Measurements from ENCODE around the gene ISX. TPM values are rescaled to one million over a fixed set of nuclear protein-coding genes. Genes with fewer than 3 reads are reported as not detected.

Gene ISX
- polyA plus RNA-seq, 2 donors: not detected

- Histone ChIP-seq H3K4me1 (ENCODE audit: control insufficient read depth in 2 of 2, insufficient read depth in 2 of 2, low read length in 1 of 2) (no peaks in the 10 kb centered on the region), H3K9me3 (ENCODE audit: control insufficient read depth in 2 of 2, insufficient read depth in 1 of 2, low read depth in 1 of 2, low read length in 1 of 2) (no peaks in the 10 kb centered on the region), H3K27me3 (ENCODE audit: control insufficient read depth in 1 of 2, insufficient read depth in 2 of 2, low read length in 2 of 2) (no peaks in the 10 kb centered on the region), H3K4me3 (ENCODE audit: low read depth in 1 of 2, low read length in 2 of 2) (no peak overlapping the region), H3K36me3 (ENCODE audit: control insufficient read depth in 2 of 2, insufficient read depth in 2 of 2, low read length in 1 of 2) (no peaks in the 10 kb centered on the region), H3K27ac (ENCODE audit: low read depth in 2 of 2, low read length in 1 of 2) (no peak overlapping the region)
- WGBS, 2 donors: 76 to 78% methylated on average over 7 of the region's 7 CpGs
These were observed 50.3 kb downstream of the ISX start for GRCh38 chr22:35116269-35116668.

- Histone ChIP-seq H3K27me3 (ENCODE audit: control insufficient read depth in 1 of 2, insufficient read depth in 2 of 2, low read length in 2 of 2) (no peaks in the 10 kb centered on the region), H3K27ac (ENCODE audit: low read depth in 2 of 2, low read length in 1 of 2) (no peak overlapping the region), H3K4me1 (ENCODE audit: control insufficient read depth in 2 of 2, insufficient read depth in 2 of 2, low read length in 1 of 2) (no peaks in the 10 kb centered on the region), H3K4me3 (ENCODE audit: low read depth in 1 of 2, low read length in 2 of 2) (no peak overlapping the region), H3K9me3 (ENCODE audit: control insufficient read depth in 2 of 2, insufficient read depth in 1 of 2, low read depth in 1 of 2, low read length in 1 of 2) (no peaks in the 10 kb centered on the region), H3K36me3 (ENCODE audit: control insufficient read depth in 2 of 2, insufficient read depth in 2 of 2, low read length in 1 of 2) (no peaks in the 10 kb centered on the region)
- WGBS, 2 donors: 59 to 61% methylated on average over 9 of the region's 9 CpGs
These were observed 50.9 kb downstream of the ISX start for GRCh38 chr22:35116817-35117216.

DNA sequence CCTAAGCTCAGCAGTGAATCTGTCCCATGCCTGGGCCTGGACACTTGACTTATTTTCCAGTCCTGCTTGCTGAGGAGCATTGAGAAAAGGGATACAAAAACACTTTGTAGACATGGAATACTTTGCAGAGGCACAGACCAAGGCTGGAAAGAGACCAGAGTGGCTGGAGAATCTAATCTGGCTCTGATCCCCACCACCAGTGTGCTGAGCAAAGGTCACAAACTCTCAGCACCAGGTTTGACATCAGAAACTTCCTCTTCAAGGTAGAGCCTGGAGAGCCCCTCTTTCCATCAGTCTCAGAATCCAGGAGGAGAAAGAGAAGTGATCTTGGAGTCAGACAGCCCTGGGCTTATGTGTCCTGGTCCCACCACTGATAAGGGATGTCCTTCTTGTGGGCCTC lies 53.5 kb downstream of the ISX start:
- no peak overlapping the region for H3K27ac ChIP-seq (ENCODE audit: low read depth in 2 of 2, low read length in 1 of 2)
- H3K27me3 ChIP-seq (ENCODE audit: control insufficient read depth in 1 of 2, insufficient read depth in 2 of 2, low read length in 2 of 2): no peaks in the 10 kb centered on the region
- no peaks in the 10 kb centered on the region for H3K9me3 ChIP-seq (ENCODE audit: control insufficient read depth in 2 of 2, insufficient read depth in 1 of 2, low read depth in 1 of 2, low read length in 1 of 2)
- no peaks in the 10 kb centered on the region for H3K4me1 ChIP-seq (ENCODE audit: control insufficient read depth in 2 of 2, insufficient read depth in 2 of 2, low read length in 1 of 2)
- H3K36me3 ChIP-seq (ENCODE audit: control insufficient read depth in 2 of 2, insufficient read depth in 2 of 2, low read length in 1 of 2): no peaks in the 10 kb centered on the region
- no peak overlapping the region for H3K4me3 ChIP-seq (ENCODE audit: low read depth in 1 of 2, low read length in 2 of 2)

DNA sequence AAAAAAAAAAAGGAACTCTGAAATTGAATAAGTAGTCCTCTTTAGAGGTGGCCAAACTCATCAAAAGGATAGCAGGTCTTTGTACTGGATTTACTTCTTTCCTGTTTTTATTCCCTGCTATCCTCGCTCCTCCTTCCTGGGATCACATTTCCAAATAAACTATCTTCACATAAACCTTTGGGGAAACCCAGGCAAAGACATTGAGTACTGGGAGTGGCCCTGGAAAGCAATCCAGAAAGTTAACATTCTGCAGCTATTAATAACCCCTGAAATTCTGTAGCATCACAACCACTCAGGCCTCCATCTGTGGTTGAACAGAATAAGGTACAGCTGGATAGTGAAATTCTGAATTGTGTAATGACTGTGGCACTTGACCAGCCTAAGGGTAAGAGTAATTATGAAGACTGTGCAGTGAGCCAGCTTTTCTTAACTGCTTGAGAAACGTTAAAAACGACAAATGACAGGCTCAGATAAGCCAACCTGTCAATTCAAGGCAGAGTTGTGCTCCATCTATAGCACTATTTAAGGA lies 58.8 kb downstream of the ISX start:
- H3K36me3 ChIP-seq (ENCODE audit: control insufficient read depth in 2 of 2, insufficient read depth in 2 of 2, low read length in 1 of 2): no peaks in the 10 kb centered on the region
- WGBS, 2 donors: 39 to 47% methylated on average over 3 of the region's 3 CpGs

GRCh38 chr22:35126993-35127392 lies 61.0 kb downstream of the ISX start:
- H3K27ac ChIP-seq (ENCODE audit: low read depth in 2 of 2, low read length in 1 of 2): no peak overlapping the region
- no peaks in the 10 kb centered on the region for H3K4me1 ChIP-seq (ENCODE audit: control insufficient read depth in 2 of 2, insufficient read depth in 2 of 2, low read length in 1 of 2)
- 69 to 74% methylated on average over 8 of the region's 8 CpGs for WGBS, 2 donors
- no peaks in the 10 kb centered on the region for H3K27me3 ChIP-seq (ENCODE audit: control insufficient read depth in 1 of 2, insufficient read depth in 2 of 2, low read length in 2 of 2)
- no peaks in the 10 kb centered on the region for H3K9me3 ChIP-seq (ENCODE audit: control insufficient read depth in 2 of 2, insufficient read depth in 1 of 2, low read depth in 1 of 2, low read length in 1 of 2)
- H3K4me3 ChIP-seq (ENCODE audit: low read depth in 1 of 2, low read length in 2 of 2): no peak overlapping the region
- no peaks in the 10 kb centered on the region for H3K36me3 ChIP-seq (ENCODE audit: control insufficient read depth in 2 of 2, insufficient read depth in 2 of 2, low read length in 1 of 2)

More for the DNA sequence above, 58.8 kb downstream of the ISX start:
- no peak overlapping the region for H3K4me3 ChIP-seq (ENCODE audit: low read depth in 1 of 2, low read length in 2 of 2)
- no peaks in the 10 kb centered on the region for H3K27me3 ChIP-seq (ENCODE audit: control insufficient read depth in 1 of 2, insufficient read depth in 2 of 2, low read length in 2 of 2)
- no peaks in the 10 kb centered on the region for H3K4me1 ChIP-seq (ENCODE audit: control insufficient read depth in 2 of 2, insufficient read depth in 2 of 2, low read length in 1 of 2)
- H3K27ac ChIP-seq (ENCODE audit: low read depth in 2 of 2, low read length in 1 of 2): no peak overlapping the region
- H3K9me3 ChIP-seq (ENCODE audit: control insufficient read depth in 2 of 2, insufficient read depth in 1 of 2, low read depth in 1 of 2, low read length in 1 of 2): no peaks in the 10 kb centered on the region

DNA sequence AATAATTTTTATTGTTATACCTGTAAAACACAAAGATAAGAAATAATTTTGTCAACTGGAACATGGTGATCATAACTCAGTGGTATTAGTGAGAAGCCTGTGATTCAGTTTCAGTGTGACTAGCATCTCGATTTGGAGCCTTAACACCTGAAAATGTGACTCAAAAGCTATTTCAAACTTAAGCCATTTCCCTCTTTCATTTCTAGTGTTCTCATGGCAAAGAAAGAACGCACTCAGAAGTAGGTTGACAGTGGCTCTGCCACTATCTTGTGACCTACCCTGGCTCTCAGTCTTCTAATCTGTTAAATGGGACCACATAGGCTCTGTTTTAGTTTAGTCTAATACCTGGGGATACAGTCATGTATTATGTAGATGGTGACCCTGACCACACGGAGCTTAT lies 62.7 kb downstream of the ISX start:
- WGBS, 2 donors: 74 to 76% methylated on average over 3 of the region's 3 CpGs

GRCh38 chr22:35131525-35132000 lies 65.6 kb downstream of the ISX start:
- no peaks in the 10 kb centered on the region for H3K4me1 ChIP-seq (ENCODE audit: control insufficient read depth in 2 of 2, insufficient read depth in 2 of 2, low read length in 1 of 2)
- H3K9me3 ChIP-seq (ENCODE audit: control insufficient read depth in 2 of 2, insufficient read depth in 1 of 2, low read depth in 1 of 2, low read length in 1 of 2): no peaks in the 10 kb centered on the region
- no peaks in the 10 kb centered on the region for H3K27me3 ChIP-seq (ENCODE audit: control insufficient read depth in 1 of 2, insufficient read depth in 2 of 2, low read length in 2 of 2)
- no peaks in the 10 kb centered on the region for H3K36me3 ChIP-seq (ENCODE audit: control insufficient read depth in 2 of 2, insufficient read depth in 2 of 2, low read length in 1 of 2)
- no peak overlapping the region for H3K27ac ChIP-seq (ENCODE audit: low read depth in 2 of 2, low read length in 1 of 2)
- WGBS, 2 donors: 27 to 40% methylated on average over 4 of the region's 4 CpGs
- no peak overlapping the region for H3K4me3 ChIP-seq (ENCODE audit: low read depth in 1 of 2, low read length in 2 of 2)

More for the DNA sequence above, 62.7 kb downstream of the ISX start:
- H3K27me3 ChIP-seq (ENCODE audit: control insufficient read depth in 1 of 2, insufficient read depth in 2 of 2, low read length in 2 of 2): no peaks in the 10 kb centered on the region
- H3K4me3 ChIP-seq (ENCODE audit: low read depth in 1 of 2, low read length in 2 of 2): no peak overlapping the region
- H3K9me3 ChIP-seq (ENCODE audit: control insufficient read depth in 2 of 2, insufficient read depth in 1 of 2, low read depth in 1 of 2, low read length in 1 of 2): no peaks in the 10 kb centered on the region
- no peaks in the 10 kb centered on the region for H3K36me3 ChIP-seq (ENCODE audit: control insufficient read depth in 2 of 2, insufficient read depth in 2 of 2, low read length in 1 of 2)
- no peak overlapping the region for H3K27ac ChIP-seq (ENCODE audit: low read depth in 2 of 2, low read length in 1 of 2)
- no peaks in the 10 kb centered on the region for H3K4me1 ChIP-seq (ENCODE audit: control insufficient read depth in 2 of 2, insufficient read depth in 2 of 2, low read length in 1 of 2)

- Histone ChIP-seq H3K4me3 (ENCODE audit: low read depth in 1 of 2, low read length in 2 of 2) (no peak overlapping the region), H3K9me3 (ENCODE audit: control insufficient read depth in 2 of 2, insufficient read depth in 1 of 2, low read depth in 1 of 2, low read length in 1 of 2) (no peaks in the 10 kb centered on the region), H3K4me1 (ENCODE audit: control insufficient read depth in 2 of 2, insufficient read depth in 2 of 2, low read length in 1 of 2) (no peaks in the 10 kb centered on the region), H3K27ac (ENCODE audit: low read depth in 2 of 2, low read length in 1 of 2) (no peak overlapping the region), H3K27me3 (ENCODE audit: control insufficient read depth in 1 of 2, insufficient read depth in 2 of 2, low read length in 2 of 2) (no peaks in the 10 kb centered on the region), H3K36me3 (ENCODE audit: control insufficient read depth in 2 of 2, insufficient read depth in 2 of 2, low read length in 1 of 2) (no peaks in the 10 kb centered on the region)
- 88 to 91% methylated on average over 2 of the region's 2 CpGs for WGBS, 2 donors
These were observed 66.6 kb downstream of the ISX start for GRCh38 chr22:35132568-35132967.

DNA sequence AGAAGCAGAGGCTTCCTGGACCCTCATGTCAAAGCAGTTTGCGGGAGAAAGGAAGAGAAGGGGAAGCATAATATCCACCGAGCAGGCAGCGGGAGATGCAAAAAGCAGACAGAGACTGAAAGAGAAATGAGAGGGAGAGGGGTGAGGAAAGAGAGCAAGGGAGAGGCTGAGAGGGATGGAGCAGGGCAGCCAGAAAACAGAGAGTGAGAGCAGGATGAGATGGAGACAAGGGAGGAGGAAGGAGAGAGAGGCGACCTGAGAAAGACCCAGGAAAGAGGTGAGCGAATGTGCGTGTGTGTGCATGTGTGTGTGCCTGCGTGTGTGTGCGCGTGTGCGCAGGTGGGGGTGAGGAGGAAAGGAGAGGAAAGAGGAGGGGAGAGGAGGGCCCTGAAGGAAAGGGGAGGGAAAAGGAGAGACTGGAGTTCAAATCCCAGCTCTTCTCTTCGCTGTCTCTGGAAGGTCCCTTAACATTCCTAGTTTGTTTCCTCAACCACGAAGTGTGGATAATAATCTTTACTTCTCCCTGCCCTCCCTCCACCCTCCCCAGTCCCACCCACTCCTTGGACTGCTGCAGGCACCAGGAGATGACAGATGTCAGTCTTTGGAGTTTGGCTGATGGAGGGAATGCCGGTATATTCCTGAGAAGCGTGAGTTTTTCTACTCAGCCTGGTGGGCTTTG lies 67.9 kb downstream of the ISX start:
- Histone ChIP-seq H3K9me3 (ENCODE audit: control insufficient read depth in 2 of 2, insufficient read depth in 1 of 2, low read depth in 1 of 2, low read length in 1 of 2) (no peaks in the 10 kb centered on the region), H3K4me1 (ENCODE audit: control insufficient read depth in 2 of 2, insufficient read depth in 2 of 2, low read length in 1 of 2) (no peaks in the 10 kb centered on the region), H3K36me3 (ENCODE audit: control insufficient read depth in 2 of 2, insufficient read depth in 2 of 2, low read length in 1 of 2) (no peaks in the 10 kb centered on the region), H3K27me3 (ENCODE audit: control insufficient read depth in 1 of 2, insufficient read depth in 2 of 2, low read length in 2 of 2) (no peaks in the 10 kb centered on the region), H3K4me3 (ENCODE audit: low read depth in 1 of 2, low read length in 2 of 2) (no peak overlapping the region), H3K27ac (ENCODE audit: low read depth in 2 of 2, low read length in 1 of 2) (no peak overlapping the region)
- WGBS, 2 donors: 42 to 58% methylated on average over 14 of the region's 14 CpGs

DNA sequence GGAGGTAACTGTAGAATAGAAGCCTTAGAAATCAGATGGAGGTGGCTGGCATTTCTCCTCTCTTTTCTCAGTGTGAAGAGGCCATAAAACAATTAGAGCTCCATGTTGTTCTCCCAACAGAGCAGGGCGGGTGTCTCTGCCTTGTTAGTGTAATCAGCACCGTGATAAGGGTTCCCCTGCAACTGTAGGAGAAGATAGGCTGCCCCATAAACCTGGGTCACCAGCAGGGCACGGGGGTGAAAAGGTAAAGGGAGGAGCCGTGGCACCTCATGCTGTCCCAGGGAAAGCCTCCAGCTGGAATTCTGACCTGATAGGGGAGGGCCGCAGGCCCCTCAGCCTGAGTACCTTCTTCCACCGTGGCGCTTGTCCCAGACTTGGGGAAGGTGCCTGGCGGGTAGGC lies 68.7 kb downstream of the ISX start:
- no peaks in the 10 kb centered on the region for H3K27me3 ChIP-seq (ENCODE audit: control insufficient read depth in 1 of 2, insufficient read depth in 2 of 2, low read length in 2 of 2)
- H3K27ac ChIP-seq (ENCODE audit: low read depth in 2 of 2, low read length in 1 of 2): no peak overlapping the region
- H3K36me3 ChIP-seq (ENCODE audit: control insufficient read depth in 2 of 2, insufficient read depth in 2 of 2, low read length in 1 of 2): no peaks in the 10 kb centered on the region
- no peaks in the 10 kb centered on the region for H3K4me1 ChIP-seq (ENCODE audit: control insufficient read depth in 2 of 2, insufficient read depth in 2 of 2, low read length in 1 of 2)
- no peaks in the 10 kb centered on the region for H3K9me3 ChIP-seq (ENCODE audit: control insufficient read depth in 2 of 2, insufficient read depth in 1 of 2, low read depth in 1 of 2, low read length in 1 of 2)
- 17 to 30% methylated on average over 8 of the region's 8 CpGs for WGBS, 2 donors
- H3K4me3 ChIP-seq (ENCODE audit: low read depth in 1 of 2, low read length in 2 of 2): no peak overlapping the region

All from esophagus (tissue), 2 donors.